NCI-H2196 treated with DMSO at 0.1 percent for 48 hours (cell line): ENCODE measurements around the gene ATP5MK.
"Not testable (repeated sequence)": the region's sequence is repeated elsewhere in the genome, so short reads cannot be mapped to it uniquely, and the experiment has no call there.

Experiments used
- DNase-seq: peaks from one replicate; lab custom pipeline; 2025; ENCODE audit not compliant: unreplicated experiment; lab: John Stamatoyannopoulos, UW

ATP5MK gene

DNA sequence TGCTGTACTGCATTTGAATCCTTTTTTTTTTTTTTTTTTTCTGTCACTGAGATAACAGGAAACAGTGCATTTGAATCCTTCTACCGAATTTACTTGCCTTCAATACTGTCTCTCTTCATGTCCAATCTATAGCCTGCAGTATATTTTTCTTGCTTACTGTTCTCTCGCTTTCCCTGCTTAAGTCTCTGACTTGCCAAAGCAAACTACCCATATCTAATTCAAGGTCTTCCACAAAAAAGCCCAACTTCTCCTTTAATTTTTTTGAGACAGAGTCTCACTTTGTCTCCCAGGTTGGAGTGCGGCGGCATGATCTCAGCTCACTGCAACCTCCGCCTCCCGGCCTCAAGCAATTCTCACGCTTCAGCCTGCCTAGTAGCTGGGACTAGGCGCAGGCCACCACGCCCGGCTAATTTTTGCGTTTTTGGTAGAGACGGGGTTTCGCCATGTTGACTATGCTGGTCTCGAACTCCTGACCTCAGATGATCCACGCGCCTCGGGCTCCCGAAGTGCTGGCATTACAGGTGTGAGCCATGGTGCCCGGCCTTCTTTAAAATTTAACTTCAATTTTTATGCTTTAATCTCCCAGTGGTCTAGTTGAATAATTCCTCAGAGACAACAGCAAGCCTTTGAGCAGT lies 1.0 kb upstream of the ATP5MK start:
- DNase-seq: no peak

DNA sequence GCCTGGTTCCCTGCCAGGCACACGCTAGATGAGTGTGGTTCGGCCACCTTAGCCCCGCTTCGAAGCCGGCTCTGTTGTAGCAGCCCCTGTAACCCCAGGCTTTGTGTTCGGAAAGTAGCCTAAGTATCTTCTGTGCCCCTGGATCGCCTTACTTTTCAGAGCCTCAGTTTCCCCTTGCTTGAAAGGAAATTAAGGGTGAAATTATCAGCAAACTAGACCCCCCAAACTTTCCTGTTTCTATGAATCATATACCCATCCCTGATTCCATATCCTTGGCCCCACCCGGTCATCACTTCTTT lies 463 bp upstream of the ATP5MK start:
- no peak for DNase-seq

DNA sequence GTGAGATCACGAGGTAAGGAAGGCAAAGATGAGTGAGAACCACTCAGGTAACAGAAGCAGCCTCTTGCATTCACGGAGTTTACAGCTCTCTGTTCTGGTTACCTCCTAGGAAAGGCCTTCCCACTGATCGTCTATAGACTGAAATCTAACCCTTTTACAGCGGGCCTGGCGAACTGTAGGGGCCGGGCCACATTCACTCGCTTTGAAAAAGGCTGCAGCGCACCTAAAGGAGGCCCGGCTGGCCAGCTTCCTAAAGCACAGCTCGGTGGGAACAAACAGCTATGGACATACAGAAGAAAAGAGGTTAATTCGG lies 565 bp downstream of the ATP5MK start:
- no peak for DNase-seq

DNA sequence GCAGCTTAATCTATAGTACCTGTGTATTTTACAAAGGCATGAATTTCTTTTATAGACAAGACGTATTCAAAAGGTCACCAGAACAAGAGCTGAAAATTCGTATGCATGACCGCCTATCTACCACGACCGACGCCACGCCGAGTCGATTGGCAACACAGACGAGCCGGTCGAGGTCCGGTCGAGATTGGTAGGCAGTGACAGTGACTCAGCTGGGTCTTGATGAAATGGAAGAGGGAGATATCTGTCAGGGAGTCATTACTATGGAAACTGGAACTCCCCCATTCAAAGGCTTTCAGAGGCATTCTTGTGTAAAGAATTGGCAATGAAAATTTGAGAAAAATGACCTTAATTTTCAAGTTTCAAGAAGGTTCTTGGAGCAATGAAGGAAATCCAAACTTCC lies 2.1 kb downstream of the ATP5MK start:
- DNase-seq: no peak

DNA sequence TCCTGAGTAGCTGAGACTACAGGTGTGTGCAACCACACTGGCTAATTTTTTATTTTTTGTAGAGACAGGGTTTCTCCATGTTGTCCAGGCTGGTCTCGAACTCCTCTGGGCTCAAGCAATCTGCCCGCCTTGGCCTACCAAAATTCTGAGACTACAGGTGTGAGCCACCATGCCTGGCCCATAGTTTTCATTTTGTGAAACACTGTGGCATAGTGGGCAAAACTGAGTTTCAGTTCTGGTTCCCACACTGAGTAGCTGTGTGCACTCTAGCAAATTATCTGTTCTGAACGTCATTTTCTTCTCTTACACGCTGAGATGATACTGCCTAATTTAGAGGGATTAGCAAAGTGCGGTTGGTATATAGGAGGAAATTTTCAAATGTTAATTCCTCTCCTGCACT lies 13.5 kb downstream of the ATP5MK start:
- DNase-seq: no peak

- DNase-seq: no peak
These were observed 22.0 kb downstream of the ATP5MK start for GRCh38 chr10:103374263-103374662.

GRCh38 chr10:103373544-103373943 lies 22.7 kb downstream of the ATP5MK start:
- DNase-seq: no peak

- peak; percentile 77 for DNase-seq
These were observed 28.3 kb downstream of the ATP5MK start, which contains the start of gene TAF5 for GRCh38 chr10:103367782-103368518. TAF5 (plus strand) TSS chr10:103367976; CDS start chr10:103367990, 14 bp downstream.

GRCh38 chr10:103367379-103367781 lies 28.9 kb downstream of the ATP5MK start:
- DNase-seq: no peak

DNA sequence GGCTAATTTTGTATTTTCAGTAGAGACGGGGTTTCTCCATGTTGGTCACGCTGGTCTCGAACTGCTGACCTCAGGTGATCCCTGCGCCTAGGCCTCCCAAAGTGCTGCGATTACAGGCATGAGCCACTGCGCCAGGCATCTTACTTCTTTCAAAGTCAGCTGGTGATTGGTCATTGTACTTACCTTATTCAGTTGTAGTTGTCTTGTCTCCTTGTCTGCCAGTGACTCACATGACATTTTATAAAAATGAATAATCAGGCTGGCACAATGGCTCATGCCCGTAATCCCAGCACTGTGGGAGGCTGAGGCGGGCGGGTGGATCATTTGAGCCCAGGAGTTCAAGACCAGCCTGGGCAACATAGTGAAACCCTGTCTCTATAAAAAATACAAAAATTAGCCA lies 35.5 kb downstream of the ATP5MK start:
- DNase-seq: not testable (repeated sequence)

GRCh38 chr10:103359493-103359892 lies 36.8 kb downstream of the ATP5MK start:
- not testable (repeated sequence) for DNase-seq

DNA sequence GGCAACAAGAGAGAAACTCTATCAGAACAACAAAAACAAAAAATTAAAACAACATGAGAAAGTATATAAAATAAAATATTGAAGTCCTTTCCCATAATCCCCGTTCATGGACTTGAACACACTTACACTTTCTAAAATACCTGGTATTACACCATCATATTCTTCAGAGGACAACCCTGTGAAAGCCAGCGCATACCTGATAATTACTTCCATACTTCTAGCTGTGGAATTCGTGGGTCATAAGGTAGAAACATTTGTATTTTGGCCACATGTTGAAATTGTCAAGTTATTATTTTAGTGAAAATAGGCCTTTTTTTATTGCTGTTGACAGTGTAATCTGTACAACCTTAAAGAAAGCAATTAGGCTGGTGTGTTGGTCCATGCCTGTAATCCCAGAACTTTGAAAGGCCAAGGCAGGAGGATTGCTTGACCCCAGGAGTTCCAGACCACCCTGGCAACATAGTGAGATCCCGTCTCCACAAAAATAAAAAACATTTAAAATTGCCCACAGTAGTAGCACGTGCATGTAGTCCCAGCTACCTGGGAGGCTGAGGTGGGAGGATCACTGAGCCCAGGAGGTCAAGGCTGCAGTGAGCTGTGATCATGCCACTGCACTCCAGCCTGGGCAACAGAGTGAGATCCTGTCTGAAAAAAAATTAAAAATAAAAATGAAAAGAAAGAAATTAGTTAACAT lies 40.2 kb downstream of the ATP5MK start:
- DNase-seq: no peak

DNA sequence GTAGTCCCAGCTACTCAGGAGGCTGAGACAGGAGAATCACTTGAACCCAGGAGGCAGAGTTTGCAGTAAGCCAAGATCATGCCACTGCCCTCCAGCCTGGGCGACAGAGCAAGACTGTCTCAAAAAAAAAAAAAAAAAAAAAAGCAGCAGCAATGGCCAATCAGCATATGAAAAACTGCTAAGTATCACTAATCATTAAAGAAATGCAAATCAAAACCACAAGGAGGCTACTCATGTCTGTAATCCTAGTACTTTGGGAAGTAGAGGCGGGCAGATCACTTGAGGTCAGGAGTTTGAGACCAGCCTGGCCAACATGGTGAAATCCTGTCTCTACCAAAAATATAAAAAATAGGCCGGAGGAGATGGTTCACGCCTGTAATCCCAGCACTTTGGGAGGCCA lies 41.7 kb downstream of the ATP5MK start:
- DNase-seq: not testable (repeated sequence)

DNA sequence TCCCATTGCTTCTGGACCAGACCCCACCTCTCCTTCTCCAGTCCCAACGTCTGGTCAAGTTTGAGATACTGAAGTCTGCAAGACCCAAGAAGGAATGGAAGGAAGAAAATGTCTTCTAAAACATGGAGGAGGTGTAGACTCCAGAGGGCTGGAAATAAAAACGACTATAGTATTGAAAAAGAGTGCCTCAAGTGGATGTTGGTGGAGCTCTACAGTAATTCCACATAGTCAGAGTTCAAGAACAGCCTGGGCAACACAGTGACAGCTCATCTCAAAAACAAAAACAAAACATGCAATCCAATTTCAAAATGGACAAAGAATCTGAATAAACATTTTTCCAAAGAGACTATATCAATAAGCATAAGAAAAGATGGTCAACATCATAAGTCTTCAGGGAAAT lies 43.0 kb downstream of the ATP5MK start:
- no peak for DNase-seq

DNA sequence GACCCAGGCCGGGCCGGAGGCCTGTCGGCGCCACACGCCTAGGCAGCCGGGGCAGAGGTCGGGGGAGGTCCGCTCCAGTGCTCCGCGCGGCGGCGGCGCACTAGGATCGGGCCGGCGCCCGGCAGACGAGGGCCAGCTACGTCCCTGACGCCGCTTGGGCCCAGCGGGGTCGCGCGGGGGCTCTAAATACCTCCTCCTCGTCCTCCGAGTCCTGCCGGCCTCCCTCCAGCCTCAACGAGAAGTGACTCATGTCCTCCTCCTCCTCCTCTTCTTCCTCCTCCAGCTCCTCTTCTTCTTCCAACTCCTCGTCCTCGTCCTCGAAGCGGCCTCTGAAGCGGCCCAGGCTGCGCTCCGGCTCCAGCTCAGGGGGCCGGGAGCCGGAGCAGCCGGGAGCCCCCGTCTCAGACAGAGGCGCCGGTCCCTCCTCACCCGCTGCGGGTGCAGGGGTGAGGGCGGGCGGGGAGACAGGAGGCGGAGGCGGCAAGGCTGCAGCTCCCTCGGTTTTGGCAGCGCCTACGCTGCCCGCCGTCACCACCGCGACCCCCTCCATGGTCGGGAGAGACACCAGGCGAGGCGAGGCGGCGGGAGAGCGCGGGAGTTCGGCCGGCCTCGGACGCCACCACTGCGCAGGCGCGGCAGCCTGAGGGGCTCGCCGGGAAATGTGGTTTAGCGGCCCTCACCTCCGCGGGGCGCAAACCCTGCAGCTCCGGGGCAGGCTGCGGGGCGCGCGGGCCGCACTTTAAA lies 45.6 kb downstream of the ATP5MK start, which contains the start of gene PCGF6:
Gene PCGF6 (minus strand): TSS at position 624 of the 744 bp plus-strand sequence. CDS start 74 bp downstream, at position 550.
- DNase-seq: peak; percentile 26

- DNase-seq: no peak
These were observed 46.1 kb downstream of the ATP5MK start for GRCh38 chr10:103350175-103350516.
